Progenitor cell of endocrine pancreas (in vitro differentiated cells): ENCODE data around the gene ACTRT3. TPM values are rescaled to one million over a fixed set of nuclear protein-coding genes. Genes with fewer than 3 reads are reported as not detected.

Experiments
- DNase-seq: peaks from one replicate; pipeline ENCODE4 v3.0.0; 2021; ENCODE audit warnings: low spot score; ENCODE audit not compliant: unreplicated experiment
- H3K27ac Mint-ChIP-seq: 2 replicates; pipeline ENCODE4 v1.8.0; 2021; ENCODE audit warnings: mild to moderate bottlenecking, moderate library complexity, mixed read lengths
- H3K27me3 Mint-ChIP-seq: 2 replicates; pipeline ENCODE4 v1.8.0; 2021; ENCODE audit warnings: mixed read lengths
- H3K36me3 Mint-ChIP-seq: 2 replicates; pipeline ENCODE4 v1.8.0; 2022; ENCODE audit warnings: mixed read lengths; ENCODE audit not compliant: insufficient read depth
- H3K4me1 Mint-ChIP-seq: 2 replicates; pipeline ENCODE4 v1.8.0; 2021; ENCODE audit warnings: low read depth, mixed read lengths
- H3K4me3 Mint-ChIP-seq: 2 replicates; pipeline ENCODE4 v1.8.0; 2021; ENCODE audit warnings: low read depth, mild to moderate bottlenecking, moderate library complexity, mixed read lengths
- H3K9me3 Mint-ChIP-seq: 2 replicates; pipeline ENCODE4 v1.8.0; 2021; ENCODE audit warnings: low read depth, mixed read lengths
- total RNA-seq: library from RNA; stranded (reverse); gene quantifications from 2 replicates; pipeline ENCODE4 v1.2.1, GENCODE V29; 2021
- TF ChIP-seq, protein P1 (sequence below): fragments of 200-600 bp; sonication (generic); IDR thresholded peaks from one replicate; pipeline ENCODE4 v1.5.0; 2021; ENCODE audit warnings: antibody characterized with exemption, mild to moderate bottlenecking; ENCODE audit not compliant: unreplicated experiment

Gene ACTRT3
- total RNA-seq, 1 donor from 2014 or later: 2.6 TPM

DNA sequence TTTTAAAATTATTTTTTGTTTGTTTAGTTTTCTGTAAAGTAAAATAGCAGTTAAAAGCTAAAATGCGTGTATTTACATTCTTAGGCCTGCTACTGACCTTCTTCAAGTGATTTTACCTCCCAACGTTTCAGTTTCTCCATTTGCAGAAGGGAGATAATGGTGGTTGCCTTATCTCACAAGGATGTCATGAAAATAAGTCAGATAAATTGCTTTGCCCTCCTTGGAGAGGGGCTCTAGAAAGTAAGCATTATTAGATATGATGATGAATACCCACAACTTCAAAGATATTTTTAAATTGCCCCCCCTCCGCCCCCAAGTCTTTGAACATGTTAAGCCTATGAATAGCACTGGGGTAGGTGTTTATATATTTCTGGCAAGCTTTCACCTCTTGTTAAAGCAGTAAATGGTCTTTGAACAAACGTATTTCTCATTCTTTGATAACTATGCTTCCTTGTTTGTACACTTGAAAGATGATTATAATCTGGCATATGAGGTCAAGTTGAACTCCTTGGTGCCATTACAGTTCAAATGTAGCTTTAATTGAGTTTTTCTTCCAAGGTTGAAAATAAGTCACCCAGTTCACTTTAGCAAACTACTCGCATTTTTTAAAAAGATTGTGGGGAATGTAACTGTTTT, 10.9 kb downstream of the ACTRT3 start:
- H3K4me3 Mint-ChIP-seq: no peak overlapping the region
- no peaks in the 10 kb centered on the region for H3K36me3 Mint-ChIP-seq
- H3K27ac Mint-ChIP-seq: no peak overlapping the region
- H3K27me3 Mint-ChIP-seq: peaks cover 3% of the 10 kb centered on the region
- DNase-seq: no peak
- TF ChIP-seq, protein P1, sequence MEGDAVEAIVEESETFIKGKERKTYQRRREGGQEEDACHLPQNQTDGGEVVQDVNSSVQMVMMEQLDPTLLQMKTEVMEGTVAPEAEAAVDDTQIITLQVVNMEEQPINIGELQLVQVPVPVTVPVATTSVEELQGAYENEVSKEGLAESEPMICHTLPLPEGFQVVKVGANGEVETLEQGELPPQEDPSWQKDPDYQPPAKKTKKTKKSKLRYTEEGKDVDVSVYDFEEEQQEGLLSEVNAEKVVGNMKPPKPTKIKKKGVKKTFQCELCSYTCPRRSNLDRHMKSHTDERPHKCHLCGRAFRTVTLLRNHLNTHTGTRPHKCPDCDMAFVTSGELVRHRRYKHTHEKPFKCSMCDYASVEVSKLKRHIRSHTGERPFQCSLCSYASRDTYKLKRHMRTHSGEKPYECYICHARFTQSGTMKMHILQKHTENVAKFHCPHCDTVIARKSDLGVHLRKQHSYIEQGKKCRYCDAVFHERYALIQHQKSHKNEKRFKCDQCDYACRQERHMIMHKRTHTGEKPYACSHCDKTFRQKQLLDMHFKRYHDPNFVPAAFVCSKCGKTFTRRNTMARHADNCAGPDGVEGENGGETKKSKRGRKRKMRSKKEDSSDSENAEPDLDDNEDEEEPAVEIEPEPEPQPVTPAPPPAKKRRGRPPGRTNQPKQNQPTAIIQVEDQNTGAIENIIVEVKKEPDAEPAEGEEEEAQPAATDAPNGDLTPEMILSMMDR: no peak
- H3K4me1 Mint-ChIP-seq: peaks cover 1% of the 10 kb centered on the region
- H3K9me3 Mint-ChIP-seq: peaks cover 6% of the 10 kb centered on the region

- peaks cover 4% of the 10 kb centered on the region for H3K27me3 Mint-ChIP-seq
- H3K27ac Mint-ChIP-seq: no peak overlapping the region
- TF ChIP-seq, protein P1: no peak
- peaks cover 6% of the 10 kb centered on the region for H3K9me3 Mint-ChIP-seq
- peaks cover 4% of the 10 kb centered on the region for H3K4me1 Mint-ChIP-seq
- H3K4me3 Mint-ChIP-seq: no peak overlapping the region
- H3K36me3 Mint-ChIP-seq: no peaks in the 10 kb centered on the region
- DNase-seq: no peak
These were observed 13.9 kb downstream of the ACTRT3 start for GRCh38 chr3:169755488-169755887.

- Mint-ChIP-seq H3K27ac (no peak overlapping the region), H3K36me3 (no peaks in the 10 kb centered on the region), H3K4me3 (no peak overlapping the region), H3K9me3 (peaks cover 6% of the 10 kb centered on the region), H3K27me3 (peaks cover 4% of the 10 kb centered on the region), H3K4me1 (peaks cover 4% of the 10 kb centered on the region)
- DNase-seq: no peak
- TF ChIP-seq, protein P1: no peak
These were observed 14.7 kb downstream of the ACTRT3 start for GRCh38 chr3:169754711-169755110.

DNA sequence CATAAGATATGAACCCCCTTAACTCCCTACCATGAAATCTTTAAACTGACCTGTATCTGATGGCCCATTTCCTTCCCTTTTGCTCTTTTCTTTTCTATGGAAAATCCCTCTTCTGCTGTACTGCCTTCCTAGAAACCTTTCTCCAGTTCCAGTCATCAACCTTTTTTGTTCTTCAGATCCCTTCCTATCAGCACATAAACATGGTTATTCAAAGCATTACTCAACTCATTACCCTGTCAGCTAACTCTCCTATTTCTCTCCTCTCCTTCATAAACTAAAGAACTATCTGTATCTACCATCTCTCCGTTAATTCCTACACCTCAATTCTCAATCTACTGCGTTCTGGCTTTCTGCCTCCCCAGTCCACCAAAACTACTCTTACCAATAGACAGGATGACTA, 17.5 kb downstream of the ACTRT3 start:
- Mint-ChIP-seq H3K4me1 (peaks cover 7% of the 10 kb centered on the region), H3K4me3 (no peak overlapping the region), H3K9me3 (peaks cover 5% of the 10 kb centered on the region), H3K36me3 (no peaks in the 10 kb centered on the region), H3K27ac (no peak overlapping the region), H3K27me3 (peaks cover 12% of the 10 kb centered on the region)
- TF ChIP-seq, protein P1: no peak
- DNase-seq: no peak

- no peaks in the 10 kb centered on the region for H3K36me3 Mint-ChIP-seq
- H3K27me3 Mint-ChIP-seq: peaks cover 14% of the 10 kb centered on the region
- no peak for DNase-seq
- no peak overlapping the region for H3K27ac Mint-ChIP-seq
- no peak overlapping the region for H3K4me3 Mint-ChIP-seq
- H3K4me1 Mint-ChIP-seq: peaks cover 7% of the 10 kb centered on the region
- no peaks in the 10 kb centered on the region for H3K9me3 Mint-ChIP-seq
- TF ChIP-seq, protein P1: no peak
These were observed 18.7 kb downstream of the ACTRT3 start for GRCh38 chr3:169750665-169751064.
